ENCODE measurements around the gene TCF4. TPM values are rescaled to one million over a fixed set of nuclear protein-coding genes. Genes with fewer than 3 reads are reported as not detected.

TCF4 gene
- total RNA-seq, 1 experiment from 2014 or later: 0.42 TPM

GRCh38 chr18:55245211-55245614 is 342.8 kb downstream of the TCF4 start:
- ATAC-seq (no peak), DNase-seq (ENCODE audit: low read depth, low spot score) (no peak)
- H3K27ac ChIP-seq (ENCODE audit: low read depth, low read length): no peak overlapping the region
- ChIA-PET CTCF (no interaction called here), POLR2A (no interaction called here), RAD21 (ENCODE audit: low non-redundant PET in 1 of 2, low total read pairs in 2 of 2, uncharacterized antibody in 2 of 2, unreplicated experiment in 2 of 2) (no interaction called here)
- no peaks in the 10 kb centered on the region for H4K20me1 ChIP-seq (ENCODE audit: insufficient read depth)
- no peaks in the 10 kb centered on the region for H3K4me1 ChIP-seq (ENCODE audit: control insufficient read depth in 1 of 2, insufficient read depth in 2 of 2, low read length in 2 of 2)
- H3K4me3 ChIP-seq (replicated peaks in 1 of 2; ENCODE audit: low read depth in 1 of 2, low read length in 2 of 2): no peak overlapping the region
- no peaks in the 10 kb centered on the region for H3K9me2 ChIP-seq (ENCODE audit: insufficient read depth)
- no peaks in the 10 kb centered on the region for H3K79me2 ChIP-seq (ENCODE audit: insufficient read depth, low read length)
- intact Hi-C loops (cut with micrococcal nuclease): no loop called here
- H3K4me2 ChIP-seq (ENCODE audit: low read length): no peak overlapping the region
- H2AFZ ChIP-seq (ENCODE audit: low read depth, low read length, poor library complexity, severe bottlenecking): no peak overlapping the region
- TF ChIP-seq YY1 (IDR thresholded peaks at IDR 0.05; ENCODE audit: extremely low read depth, insufficient replicate concordance, low read depth, low read length) (no peak), JUND (IDR thresholded peaks at IDR 0.05) (no peak), SRF (IDR thresholded peaks at IDR 0.05; ENCODE audit: low read depth) (no peak), ZBTB33 (IDR thresholded peaks at IDR 0.05; ENCODE audit: extremely low read depth, insufficient replicate concordance, low read length) (no peak), EZH2phosphoT487 (IDR thresholded peaks at IDR 0.05; ENCODE audit: borderline replicate concordance) (no peak), RAD21 (IDR thresholded peaks at IDR 0.05; ENCODE audit: low read depth) (no peak), CEBPB (IDR thresholded peaks at IDR 0.05; ENCODE audit: low read depth) (no peak), TCF7L2 (IDR thresholded peaks at IDR 0.05; ENCODE audit: borderline replicate concordance, extremely low read depth, insufficient read depth, insufficient read length) (no peak), SIN3A (IDR thresholded peaks at IDR 0.05; ENCODE audit: low read depth) (no peak), POLR2AphosphoS5 (IDR thresholded peaks at IDR 0.05; ENCODE audit: low read depth, low read length) (no peak), CTCF (IDR thresholded peaks at IDR 0.05 in 2 of 3, conservative IDR thresholded peaks at IDR 0.05 in 1 of 3; ENCODE audit: borderline replicate concordance in 1 of 3, insufficient read depth in 1 of 3, low read depth in 2 of 3, low read length in 2 of 3) (no peak), ELF1 (IDR thresholded peaks at IDR 0.05; ENCODE audit: borderline replicate concordance, low read depth) (no peak), POLR2A (IDR thresholded peaks at IDR 0.05; ENCODE audit: borderline replicate concordance, extremely low read depth, insufficient read depth, insufficient read length) (no peak), SP1 (IDR thresholded peaks at IDR 0.05; ENCODE audit: low read depth) (no peak), MAX (IDR thresholded peaks at IDR 0.05) (no peak), ZNF274 (IDR thresholded peaks at IDR 0.05; ENCODE audit: low read depth, low read length) (no peak), EGR1 (IDR thresholded peaks at IDR 0.05; ENCODE audit: low read depth) (no peak), EZH2 (IDR thresholded peaks at IDR 0.05) (no peak)
- no peak overlapping the region for H3K9ac ChIP-seq (ENCODE audit: low read length)
- no peaks in the 10 kb centered on the region for H3K36me3 ChIP-seq (ENCODE audit: control insufficient read depth in 1 of 2, insufficient read depth in 2 of 2, low read length in 2 of 2)
- peaks cover 14% of the 10 kb centered on the region for H3K27me3 ChIP-seq (ENCODE audit: insufficient read depth, low read length)
- H3K9me3 ChIP-seq (ENCODE audit: control insufficient read depth in 1 of 2, insufficient read depth in 1 of 2, low read depth in 1 of 2, low read length in 2 of 2): no peaks in the 10 kb centered on the region
- BruUV-seq (replicated peaks): no TSS peak
